A673 (cell line): ENCODE data around the gene MYO19. TPM values are rescaled to one million over a fixed set of nuclear protein-coding genes. Genes with fewer than 3 reads are reported as not detected.

ENCODE experiments used
- BruUV-seq: library from RNA; stranded (reverse); fragments of 400-500 nt; replicated peaks from 2 replicates; lab custom pipeline; 2021; lab: Mats Ljungman, UMichigan
- CTCF ChIA-PET: fragments of 300-600 bp; sonication (Branson Sonifier 250); formaldehyde crosslinking; loops from one replicate; lab custom pipeline; 2022; ENCODE audit warnings: antibody characterized with exemption; lab: Charles Lee
- POLR2A ChIA-PET: fragments of 300-600 bp; sonication (Branson Sonifier 250); formaldehyde crosslinking; loops from one replicate; lab custom pipeline; 2022; ENCODE audit warnings: antibody characterized with exemption; ENCODE audit not compliant: low non-redundant PET; lab: Charles Lee
- DNase-seq: peaks from one replicate; pipeline ENCODE4 v3.0.0-alpha.2; 2015; ENCODE audit warnings: low spot score
- H3K27ac ChIP-seq: fragments of 200-600 bp; sonication (generic); 2 replicates; pipeline ENCODE4 v1.5.1; 2016; ENCODE audit warnings: mixed run types, low read depth, mild to moderate bottlenecking, mixed read lengths, antibody characterized with exemption, low read length; ENCODE audit not compliant: poor library complexity, severe bottlenecking
- H3K27me3 ChIP-seq: fragments of 200-600 bp; sonication (generic); replicated peaks from 2 replicates; pipeline ENCODE4 v1.6.1; 2017; ENCODE audit warnings: mixed run types, low read depth, mild to moderate bottlenecking, mixed read lengths, antibody characterized with exemption, low read length; ENCODE audit not compliant: insufficient read depth, poor library complexity
- H3K36me3 ChIP-seq: fragments of 200-600 bp; sonication (generic); 2 replicates; pipeline ENCODE4 v1.6.1; 2016; ENCODE audit warnings: mixed run types, mild to moderate bottlenecking, mixed read lengths, antibody characterized with exemption, low read length; ENCODE audit not compliant: insufficient read depth, poor library complexity, severe bottlenecking
- H3K4me1 ChIP-seq: fragments of 200-600 bp; sonication (generic); 2 replicates; pipeline ENCODE4 v1.6.1; 2017; ENCODE audit warnings: mixed run types, mild to moderate bottlenecking, mixed read lengths, antibody characterized with exemption, low read length; ENCODE audit not compliant: insufficient read depth, poor library complexity, severe bottlenecking
- H3K4me3 ChIP-seq: fragments of 200-600 bp; sonication (generic); 2 replicates; pipeline ENCODE4 v1.5.1; 2016; ENCODE audit warnings: low read depth, mixed run types, mild to moderate bottlenecking, mixed read lengths, low read length; ENCODE audit not compliant: poor library complexity, severe bottlenecking
- H3K9me3 ChIP-seq: fragments of 200-600 bp; sonication (generic); 2 replicates; pipeline ENCODE4 v1.6.1; 2016; ENCODE audit warnings: mixed run types, low read depth, mild to moderate bottlenecking, mixed read lengths, antibody characterized with exemption, low read length; ENCODE audit not compliant: poor library complexity, severe bottlenecking
- CTCF ChIP-seq: fragments of 300-800, 200-600 bp; sonication (generic); conservative IDR thresholded peaks from 2 replicates; pipeline ENCODE4 v1.5.1; 2017; ENCODE audit warnings: low read depth, mild to moderate bottlenecking, antibody characterized with exemption, low read length, moderate library complexity, mixed read lengths
- EZH2 ChIP-seq: fragments of 200-600 bp; sonication (generic); IDR thresholded peaks from 2 replicates; pipeline ENCODE4 v1.6.1; 2017; ENCODE audit warnings: borderline replicate concordance, low read depth, mild to moderate bottlenecking, mixed read lengths, antibody characterized with exemption, low read length; ENCODE audit not compliant: poor library complexity, severe bottlenecking
- intact Hi-C: fragments of 100-400 bp; cut with micrococcal nuclease; formaldehyde crosslinking; loops from one replicate; pipeline ENCODE4 v1.10.0; 2022; ENCODE audit not compliant: unreplicated experiment
- total RNA-seq: library from RNA; stranded (reverse); gene quantifications from 2 replicates; pipeline ENCODE4 v1.2.3, GENCODE V29; 2021

Gene MYO19
- total RNA-seq, 1 experiment from 2014 or later = 53.0 TPM

- ChIA-PET CTCF (no interaction called here), POLR2A (no interaction called here)
- Histone ChIP-seq H3K9me3 (no peaks in the 10 kb centered on the region), H3K36me3 (no peaks in the 10 kb centered on the region), H3K27ac (no peak overlapping the region), H3K4me3 (no peak overlapping the region), H3K27me3 (peaks cover 24% of the 10 kb centered on the region), H3K4me1 (no peaks in the 10 kb centered on the region)
- no TSS peak for BruUV-seq
- no peak for TF ChIP-seq EZH2
- TF ChIP-seq CTCF = no peak
- intact Hi-C loops = no loop called here
- no peak for DNase-seq
These were observed 60.1 kb downstream of the MYO19 start for GRCh38 chr17:36474571-36474970.

GRCh38 chr17:36470499-36470898 is 64.2 kb downstream of the MYO19 start:
- no peak for DNase-seq
- H3K36me3 ChIP-seq = no peaks in the 10 kb centered on the region
- intact Hi-C loops = no loop called here
- no peak overlapping the region for H3K27ac ChIP-seq
- peaks cover 40% of the 10 kb centered on the region for H3K27me3 ChIP-seq
- no peak overlapping the region for H3K4me3 ChIP-seq
- no peaks in the 10 kb centered on the region for H3K4me1 ChIP-seq
- TF ChIP-seq CTCF (no peak), EZH2 (no peak)
- CTCF ChIA-PET = no interaction called here
- no TSS peak for BruUV-seq
- no peaks in the 10 kb centered on the region for H3K9me3 ChIP-seq
- POLR2A ChIA-PET = no interaction called here

GRCh38 chr17:36469733-36470132 is 64.9 kb downstream of the MYO19 start:
- intact Hi-C loops = no loop called here
- BruUV-seq = no TSS peak
- ChIA-PET CTCF (no interaction called here), POLR2A (no interaction called here)
- H3K4me3 ChIP-seq = no peak overlapping the region
- H3K9me3 ChIP-seq = no peaks in the 10 kb centered on the region
- H3K4me1 ChIP-seq = no peaks in the 10 kb centered on the region
- no peak overlapping the region for H3K27ac ChIP-seq
- TF ChIP-seq EZH2 (no peak), CTCF (no peak)
- peaks cover 45% of the 10 kb centered on the region for H3K27me3 ChIP-seq
- DNase-seq = no peak
- H3K36me3 ChIP-seq = no peaks in the 10 kb centered on the region
